Superior temporal gyrus (tissue), 1 donor: ENCODE results near the gene ERCC1.
A peak's percentile ranks its signal among the peaks of the same experiment; 100 is the strongest.
"Not testable (repeated sequence)": the region's sequence is repeated elsewhere in the genome, so short reads cannot be mapped to it uniquely, and the experiment has no call there.

Experiments used
- DNase-seq: peaks from one replicate; pipeline ENCODE4 v3.0.0-alpha.2; 2016; ENCODE audit errors: extremely low spot score

ERCC1 gene

DNA sequence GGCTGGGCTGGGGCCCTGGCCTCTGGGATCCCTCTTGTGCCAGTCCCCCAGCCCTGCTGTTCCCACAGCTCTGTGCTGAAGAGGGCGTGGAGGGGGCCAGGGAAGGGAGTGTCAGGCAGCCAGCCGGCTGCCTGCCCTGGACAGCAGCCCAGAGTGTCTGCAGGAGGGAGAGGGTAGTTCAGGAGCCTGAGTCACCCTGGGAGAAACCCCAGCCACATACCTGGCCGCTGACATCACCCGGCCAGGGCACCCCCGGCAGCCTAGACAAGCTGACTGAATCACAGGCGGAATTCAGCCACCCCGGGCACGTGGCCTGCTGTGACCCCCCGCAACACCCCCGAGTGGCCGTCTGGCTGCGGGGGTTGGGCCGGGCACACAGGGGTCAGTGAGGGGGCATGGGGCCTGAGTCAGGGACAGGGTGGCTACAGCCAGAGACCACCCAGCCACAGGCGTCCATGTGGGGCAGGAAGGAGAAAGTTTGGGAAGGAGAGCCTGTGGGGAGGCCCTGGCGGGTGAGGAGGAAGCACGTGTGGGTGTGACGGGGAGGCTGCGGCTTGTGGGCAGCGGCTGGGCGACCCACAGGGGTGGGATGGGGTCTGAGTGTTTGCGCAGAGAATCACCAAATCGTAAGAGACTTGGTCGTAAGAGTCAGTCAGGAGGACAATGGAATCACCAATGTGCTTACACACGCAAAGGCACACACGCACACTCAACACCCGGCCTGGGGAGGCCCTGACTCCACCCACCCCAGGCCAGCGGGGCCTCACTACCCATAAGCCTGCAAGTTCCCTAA, 32.2 kb upstream of the ERCC1 start:
- no peak for DNase-seq

DNA sequence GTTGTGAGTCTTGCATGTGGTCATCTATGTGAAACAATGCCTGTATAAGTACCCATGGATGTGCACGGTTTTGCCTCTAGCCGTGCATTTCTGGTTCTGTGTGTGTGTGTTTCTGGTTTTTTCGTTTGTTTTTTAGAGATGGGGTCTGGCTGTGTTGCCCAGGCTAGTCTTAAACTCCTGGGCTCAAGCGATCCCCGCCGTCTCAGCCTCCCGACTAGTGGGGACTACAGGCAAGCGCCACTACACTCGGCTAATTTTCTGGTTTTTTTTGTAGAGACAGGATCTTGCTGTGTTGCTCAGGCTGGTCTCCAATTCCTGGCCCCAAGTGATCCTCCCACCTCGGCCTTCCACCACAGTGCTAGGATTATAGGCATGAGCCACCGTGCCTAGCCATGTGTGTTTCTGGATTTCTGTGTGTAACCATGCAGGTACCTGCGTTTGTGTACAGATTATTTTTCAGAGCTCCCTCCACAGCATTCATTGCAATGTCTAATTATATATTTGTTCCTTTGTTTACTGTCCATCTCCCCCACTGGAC, 28.2 kb upstream of the ERCC1 start:
- no peak for DNase-seq

DNA sequence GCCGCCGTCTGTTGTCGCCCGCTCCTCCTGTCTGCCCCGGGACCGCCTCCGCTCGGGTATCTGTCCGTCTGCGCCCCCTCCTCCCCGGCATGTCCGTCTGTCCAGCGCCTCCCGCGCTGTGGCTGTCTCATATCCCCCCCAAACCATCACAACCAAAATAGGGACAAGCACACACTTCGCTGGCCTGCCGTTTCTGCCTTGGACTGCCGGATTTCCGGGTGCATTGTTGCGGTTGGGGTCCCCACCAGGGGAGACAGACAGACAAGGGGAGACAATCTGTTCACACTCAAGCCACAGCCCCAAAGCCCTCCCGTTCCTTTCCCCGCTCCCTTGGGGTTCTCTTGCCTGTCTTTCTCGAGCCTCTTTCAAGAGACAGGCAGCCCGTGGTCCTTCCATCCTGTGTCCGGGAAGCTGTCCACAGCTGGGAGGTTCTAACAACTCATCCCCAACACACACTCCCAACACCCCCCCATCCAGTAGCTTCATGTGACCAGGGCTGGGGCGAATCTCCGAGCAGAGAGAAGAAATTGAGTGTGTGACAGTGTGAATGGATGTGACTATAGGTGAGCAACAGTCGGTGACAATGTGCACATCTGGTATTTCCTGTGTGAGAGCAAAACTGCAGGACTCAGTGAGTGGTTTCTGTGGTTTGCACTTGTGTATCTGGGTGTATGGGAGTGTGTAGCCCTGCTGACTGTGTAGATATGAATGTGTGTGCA, 27.6 kb upstream of the ERCC1 start:
- DNase-seq: peak; percentile 23

DNA sequence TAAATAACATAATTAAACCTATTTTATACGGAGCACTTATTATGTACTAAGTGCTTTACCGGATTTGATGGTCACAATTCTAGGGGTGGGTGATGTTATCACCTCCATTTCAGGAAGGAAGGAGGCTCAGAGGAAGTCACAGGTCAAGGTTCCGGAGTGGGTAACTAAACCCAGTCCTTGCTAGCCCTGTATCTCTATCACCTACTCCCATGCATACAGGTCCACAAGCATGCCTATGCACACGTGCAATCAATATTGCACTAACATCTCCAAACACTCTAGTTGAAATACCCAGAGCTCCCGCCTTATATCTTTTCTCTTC, 26.3 kb upstream of the ERCC1 start:
- peak; percentile 34 for DNase-seq

DNA sequence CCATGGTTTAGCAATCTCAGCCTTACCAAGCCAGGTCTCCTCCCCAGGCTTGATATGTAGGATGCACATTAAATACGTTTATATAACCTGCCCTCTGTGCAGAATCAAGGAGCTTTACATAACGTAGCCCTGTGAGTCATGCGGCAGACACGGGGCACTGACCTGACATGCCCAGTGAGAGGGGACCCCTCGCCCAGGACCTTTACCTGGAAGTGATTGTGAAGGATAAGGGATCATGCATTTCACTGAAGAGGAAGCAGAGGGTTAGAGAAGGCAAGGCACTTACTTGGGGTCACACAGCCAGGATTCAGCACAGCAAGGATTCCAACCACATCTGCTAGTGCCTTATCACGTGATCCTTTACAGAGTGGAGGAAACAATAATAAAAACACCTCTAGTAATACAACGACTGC, 25.2 kb upstream of the ERCC1 start:
- peak; percentile 17 for DNase-seq

DNA sequence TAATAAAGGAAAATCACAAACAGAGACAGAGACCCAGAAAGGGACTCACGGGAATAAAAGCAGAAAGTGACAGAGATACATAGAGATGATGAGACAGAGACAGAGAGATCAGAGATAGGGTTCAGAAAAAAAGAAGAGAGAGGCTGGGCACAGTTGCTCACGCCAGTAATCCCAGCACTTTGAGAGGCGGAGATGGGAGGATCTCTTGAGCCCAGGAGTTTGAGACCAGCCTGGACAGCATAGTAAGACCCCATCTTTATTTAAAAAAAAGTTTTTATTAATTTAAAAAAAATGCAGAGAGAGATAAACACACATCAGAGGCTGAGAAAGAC, 24.7 kb upstream of the ERCC1 start:
- DNase-seq: no peak

DNA sequence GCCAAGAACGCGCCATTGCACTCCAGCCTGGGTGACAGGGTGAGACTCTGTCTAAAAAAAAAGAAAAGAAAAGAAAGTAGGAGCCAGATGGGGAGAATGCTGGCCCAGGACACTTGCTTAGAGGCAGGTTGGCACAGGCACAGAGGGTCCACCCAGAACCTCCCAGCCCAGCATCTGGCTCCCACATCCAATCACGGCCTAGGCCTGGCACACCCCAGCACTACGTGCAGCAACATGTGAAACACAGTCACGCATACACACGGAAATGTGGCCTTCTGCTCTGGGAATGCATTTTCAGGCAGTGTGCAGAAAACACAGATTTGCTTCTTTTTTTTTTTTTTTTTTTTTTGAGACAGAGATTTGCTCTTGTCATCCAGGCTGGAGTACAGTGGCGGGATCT, 23.2 kb upstream of the ERCC1 start:
- DNase-seq: no peak

DNA sequence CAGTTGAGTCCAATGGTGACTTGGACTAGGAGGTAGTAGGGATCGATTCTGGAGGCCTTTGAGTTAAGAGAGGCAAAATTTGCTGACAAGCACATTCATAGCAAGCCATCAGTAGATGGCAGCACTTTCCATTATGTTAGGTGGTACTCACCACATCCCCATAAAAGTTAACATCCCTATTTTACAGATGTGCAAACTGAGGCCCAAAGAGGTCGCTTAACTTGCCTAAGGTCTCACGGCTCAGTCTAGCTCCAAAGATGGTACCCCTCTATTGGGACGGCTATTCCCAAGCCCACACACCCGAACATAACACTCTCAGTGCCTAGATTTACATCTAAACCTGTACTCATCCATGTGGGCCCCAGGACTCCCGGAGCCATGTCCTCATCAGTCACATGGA, 22.6 kb upstream of the ERCC1 start:
- peak; percentile 25 for DNase-seq

DNA sequence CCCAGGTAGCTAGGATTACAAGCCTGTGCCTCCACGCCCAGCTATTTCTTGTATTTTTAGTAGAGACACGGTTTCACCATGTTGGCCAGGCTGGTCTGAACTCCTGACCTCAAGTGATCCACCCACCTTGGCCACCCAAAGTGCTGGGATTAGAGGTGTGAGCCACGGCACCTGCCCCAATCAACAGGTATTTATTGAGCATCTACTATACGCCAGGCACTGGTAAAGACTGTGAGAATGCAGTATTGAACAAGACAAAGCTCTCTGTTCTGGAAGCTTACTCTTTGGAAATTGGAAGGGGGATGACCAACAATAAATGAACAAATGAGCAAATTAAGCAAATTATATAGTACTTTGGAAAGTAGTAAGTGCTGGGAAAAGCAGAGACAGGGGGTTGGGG, 21.4 kb upstream of the ERCC1 start:
- no peak for DNase-seq

DNA sequence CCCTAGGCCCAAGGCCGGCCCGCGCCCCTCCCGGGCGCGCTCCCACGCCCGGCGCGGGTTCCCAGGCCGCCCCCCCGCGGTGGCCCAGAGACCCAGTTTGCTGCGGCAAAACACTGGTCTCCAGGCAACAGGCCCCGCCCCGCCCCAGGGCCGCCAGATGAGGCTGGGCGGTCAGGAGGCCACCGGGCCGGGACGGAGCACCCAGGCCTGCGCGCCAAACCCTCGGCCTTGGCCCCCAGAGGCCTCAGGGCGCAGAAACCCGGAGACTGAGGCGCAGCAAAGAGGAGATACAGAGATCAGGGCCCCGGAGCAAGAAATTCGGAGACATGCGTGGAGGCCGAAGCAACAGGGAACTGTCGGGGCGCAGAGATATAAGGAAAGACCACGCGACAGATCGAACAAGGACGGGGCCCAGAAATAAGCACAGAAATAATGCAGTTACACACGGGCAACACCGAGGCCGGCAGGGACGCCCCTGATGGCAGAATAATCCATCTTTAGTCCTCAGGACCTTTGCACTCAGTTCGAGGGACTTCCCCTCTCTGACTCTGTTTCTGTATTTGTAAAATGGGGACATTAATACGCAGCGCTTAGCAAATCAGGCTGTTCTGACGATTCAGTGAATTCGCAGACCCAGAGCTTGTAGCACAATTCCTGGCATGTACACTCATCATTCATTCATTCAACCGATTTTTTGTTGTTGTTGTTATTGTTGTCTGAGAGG, 20.8 kb upstream of the ERCC1 start:
- peak; percentile 77 for DNase-seq

DNA sequence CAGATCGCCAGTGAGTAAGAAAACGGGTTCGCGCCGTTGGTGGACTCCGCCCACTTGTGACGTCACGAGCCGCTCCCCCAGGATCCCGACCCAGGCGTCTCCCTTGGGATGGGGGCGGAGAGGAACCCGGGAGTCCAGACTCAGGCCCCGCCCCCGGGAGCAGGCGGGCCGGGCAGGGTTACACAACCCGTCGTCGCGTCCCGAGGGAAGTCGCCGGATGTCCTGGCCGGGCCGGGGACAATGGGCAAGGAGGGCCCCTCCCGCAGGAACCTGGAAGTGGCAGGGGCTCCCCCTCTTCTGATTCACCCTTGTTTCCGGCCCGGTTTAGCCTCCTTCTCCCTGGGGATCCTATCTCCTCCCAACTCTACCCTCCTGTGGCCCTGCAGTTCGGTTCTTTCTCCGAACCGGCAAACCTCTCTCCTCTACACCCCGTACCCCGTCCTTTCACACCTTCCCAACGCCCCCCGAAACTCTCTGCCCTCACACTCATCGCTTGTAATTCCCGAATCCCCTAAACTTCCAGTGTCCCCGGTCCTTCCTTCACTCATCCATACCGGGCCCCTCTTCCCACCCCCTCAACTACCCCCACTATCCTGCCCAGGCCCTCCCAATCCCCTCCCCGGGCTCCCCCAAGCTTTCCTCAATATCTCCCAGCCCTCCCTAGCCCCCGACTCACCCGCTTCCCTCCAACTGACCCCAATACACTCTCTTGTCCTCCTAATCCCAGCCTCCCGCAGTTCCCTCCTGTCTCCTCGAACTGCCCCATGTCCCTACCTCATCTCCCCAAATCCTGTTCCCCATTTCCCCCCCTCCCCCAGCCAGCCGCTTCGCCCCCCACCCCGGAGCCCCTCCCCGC, 20.0 kb upstream of the ERCC1 start:
- DNase-seq: peak; percentile 64

DNA sequence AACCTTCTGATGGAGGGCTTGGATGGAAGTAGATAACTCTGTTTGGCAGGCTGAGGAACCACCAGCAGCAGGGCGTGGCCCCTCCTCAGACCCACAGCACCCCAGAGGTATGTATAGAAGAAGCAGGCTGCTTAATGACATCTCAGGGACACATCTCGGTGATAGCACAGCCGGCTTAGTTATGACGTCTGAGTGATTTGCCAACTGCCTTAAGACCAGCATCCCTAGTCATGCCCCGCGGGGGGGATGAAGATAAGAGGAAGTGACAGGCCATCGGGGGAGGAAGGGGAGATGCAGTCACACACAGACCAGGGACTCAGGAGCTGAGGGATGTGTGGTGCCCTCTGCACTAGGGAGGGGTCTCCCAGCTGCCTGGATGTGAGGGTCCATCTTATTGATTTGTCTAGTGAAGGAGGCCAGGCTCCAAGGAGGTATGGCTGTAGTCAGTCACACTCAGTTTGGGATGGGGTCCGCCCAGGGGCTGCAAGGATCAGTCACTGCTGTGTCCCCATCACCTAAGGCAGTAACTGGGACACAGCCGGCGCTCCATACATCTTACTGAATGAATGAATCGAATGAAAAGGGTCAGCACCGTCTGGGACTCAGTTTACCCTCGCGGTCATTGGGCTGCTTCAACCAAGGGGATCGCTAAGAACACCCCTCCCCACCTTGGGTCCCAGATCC, 19.2 kb upstream of the ERCC1 start:
- DNase-seq: no peak

DNA sequence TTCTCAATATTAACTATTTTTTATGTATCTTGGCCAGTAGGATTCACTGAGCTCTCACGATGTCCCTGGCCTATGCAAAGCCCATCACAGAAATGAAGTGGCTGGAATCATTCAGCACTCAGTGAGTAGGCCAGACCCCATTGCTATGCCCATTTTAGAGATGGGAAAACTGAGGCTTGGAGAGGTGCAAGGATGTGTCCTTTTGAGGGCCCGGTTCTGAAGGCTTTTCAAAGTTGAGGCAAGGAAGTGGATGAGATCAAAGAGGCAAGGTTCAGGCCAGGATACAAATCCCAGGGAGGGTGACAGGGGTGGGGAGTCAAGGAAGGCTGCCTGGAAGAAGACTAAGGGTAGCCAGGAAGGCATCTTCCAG, 18.7 kb upstream of the ERCC1 start:
- DNase-seq: no peak

DNA sequence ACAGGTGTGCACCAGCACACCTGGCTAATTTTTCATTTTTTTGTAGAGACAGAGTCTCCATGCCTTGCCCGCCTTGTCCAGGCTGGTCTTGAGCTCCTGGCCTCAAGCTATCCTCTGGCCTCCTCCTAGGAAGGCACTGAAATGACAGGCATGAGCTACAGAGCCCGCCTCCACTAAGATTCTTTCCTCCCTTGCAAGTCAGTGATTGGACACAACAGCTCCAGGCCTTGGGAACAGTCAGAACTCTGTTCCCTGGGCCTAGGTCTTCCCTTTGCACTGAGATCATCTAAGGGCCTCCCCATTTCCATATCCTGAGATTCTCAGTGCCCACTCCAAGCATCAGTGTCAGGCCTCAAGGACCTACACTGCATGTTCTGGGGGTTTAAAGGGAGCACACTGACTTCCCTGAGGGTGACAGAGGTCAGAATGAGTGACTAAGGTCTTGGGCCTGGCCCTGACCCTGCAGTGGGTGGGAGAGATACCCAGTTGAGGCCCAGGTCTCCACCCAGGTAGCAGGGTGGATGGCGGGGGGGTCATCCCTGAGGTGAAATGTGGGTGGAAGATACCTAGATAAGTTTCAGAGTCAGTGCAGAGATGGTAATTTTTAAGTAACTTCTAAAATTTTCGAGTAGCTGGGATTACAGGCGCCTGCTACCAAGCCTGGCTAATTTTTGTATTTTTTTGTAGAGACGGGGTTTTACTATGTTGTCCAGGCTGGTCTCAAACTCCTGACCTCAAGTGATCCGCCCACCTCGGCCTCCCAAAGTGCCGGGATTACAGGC, 17.3 kb upstream of the ERCC1 start:
- DNase-seq: no peak

DNA sequence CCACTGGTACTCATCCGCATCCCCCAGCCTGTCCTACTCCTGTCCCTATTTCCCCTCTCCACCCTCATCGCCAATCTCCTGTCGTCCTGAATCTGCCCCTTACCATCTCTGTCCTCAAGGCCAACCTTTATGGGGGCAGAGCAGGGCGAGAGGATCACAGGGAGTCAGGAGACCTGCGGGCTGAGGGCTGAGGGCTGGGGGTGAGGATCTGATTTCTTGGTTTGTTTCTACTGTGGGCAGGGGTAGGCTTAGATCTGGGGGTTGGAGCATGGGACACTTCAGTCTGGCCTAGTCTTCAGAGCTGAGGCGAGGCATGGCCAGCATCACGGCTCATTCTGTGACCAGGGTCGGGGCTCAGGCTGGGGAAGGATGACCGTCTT, 16.5 kb upstream of the ERCC1 start:
- DNase-seq: no peak

DNA sequence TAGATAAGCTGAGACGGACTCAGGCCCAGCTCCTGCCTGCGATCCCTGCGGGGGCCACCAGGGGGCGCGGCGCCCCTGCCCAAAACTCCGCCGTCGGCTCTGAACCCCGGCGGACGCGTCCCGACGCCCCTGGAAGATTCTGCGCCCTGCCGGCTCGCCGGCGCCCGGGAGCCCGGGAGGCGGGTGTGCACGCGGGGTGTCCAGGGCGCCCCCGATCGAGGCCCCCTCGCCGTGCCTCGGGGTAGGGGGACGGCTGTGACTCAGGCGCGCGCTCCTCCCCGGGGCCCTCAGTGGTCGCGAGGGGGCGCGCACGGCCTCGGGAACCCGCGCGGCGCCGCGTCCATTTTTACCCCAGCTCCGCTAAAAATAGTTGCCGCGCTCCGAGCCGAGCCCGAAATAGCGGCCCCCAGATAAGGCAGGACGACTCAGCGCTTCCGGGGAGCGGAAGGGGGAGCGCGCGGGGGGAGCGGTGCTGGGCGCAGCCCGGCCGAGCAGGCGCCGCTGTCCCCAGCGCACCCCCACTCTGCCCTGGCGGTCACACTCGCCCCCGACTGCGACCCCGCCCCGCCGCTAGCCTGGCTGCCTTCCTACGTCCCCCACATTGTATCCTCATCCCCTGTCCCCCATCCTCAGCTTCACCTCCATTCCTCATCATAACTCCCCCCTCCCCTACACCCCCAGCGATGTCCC, 16.0 kb upstream of the ERCC1 start:
- DNase-seq: peak; percentile 81

DNA sequence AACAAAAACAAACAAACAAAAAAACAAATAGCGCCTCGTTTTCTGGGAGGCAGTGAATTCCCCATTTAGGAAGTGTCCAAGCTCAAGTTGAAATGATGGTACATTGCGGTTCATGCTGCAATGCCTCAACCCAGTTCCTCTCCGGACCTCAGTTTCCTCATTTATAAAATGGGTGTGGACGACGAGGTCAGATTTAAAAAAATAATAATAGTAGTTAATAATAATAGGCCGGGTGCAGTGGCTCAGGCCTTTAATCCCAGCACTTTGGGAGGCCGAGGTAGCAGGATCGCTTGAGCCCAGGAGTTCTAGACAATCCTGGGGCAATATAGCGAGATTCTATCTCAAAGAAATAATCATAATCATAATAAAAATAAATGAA, 15.5 kb upstream of the ERCC1 start:
- no peak for DNase-seq

DNA sequence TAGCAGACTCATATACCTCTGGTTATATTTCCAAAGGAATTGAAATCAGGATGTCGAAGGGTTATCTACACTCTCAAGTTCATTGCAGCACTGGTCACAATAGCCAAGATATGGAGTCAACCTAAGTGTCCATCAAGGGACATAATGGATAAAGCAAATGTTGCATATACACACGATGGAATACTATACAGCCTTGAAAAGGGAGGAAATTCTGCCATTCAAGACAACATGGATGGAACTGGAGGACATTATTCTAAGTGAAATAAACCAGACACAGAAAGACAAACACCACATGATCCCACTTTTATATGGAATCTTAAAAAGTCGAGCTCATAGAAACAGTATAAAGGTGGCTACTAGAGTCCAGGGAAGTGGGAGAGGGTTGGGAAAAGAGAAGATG, 13.6 kb upstream of the ERCC1 start:
- no peak for DNase-seq

DNA sequence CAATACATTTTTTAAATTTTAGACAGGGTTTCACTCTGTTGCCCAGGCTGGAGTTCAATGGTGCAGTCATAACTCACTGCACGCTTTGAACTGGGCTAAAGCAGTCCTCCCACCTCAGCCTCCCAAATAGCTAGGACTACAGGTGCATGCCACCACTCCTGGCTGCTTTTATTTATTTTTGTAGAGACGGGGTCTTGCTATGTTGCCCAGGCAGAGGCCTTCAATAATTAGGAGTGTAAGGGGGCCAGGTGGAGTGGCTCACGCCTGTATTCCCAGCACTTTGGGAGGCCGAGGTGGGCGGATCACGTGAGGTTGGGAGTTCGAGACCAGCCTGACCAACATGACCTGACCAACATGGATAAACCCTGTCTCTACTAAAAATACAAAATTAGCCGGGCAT, 8.8 kb upstream of the ERCC1 start:
- not testable (repeated sequence) for DNase-seq

DNA sequence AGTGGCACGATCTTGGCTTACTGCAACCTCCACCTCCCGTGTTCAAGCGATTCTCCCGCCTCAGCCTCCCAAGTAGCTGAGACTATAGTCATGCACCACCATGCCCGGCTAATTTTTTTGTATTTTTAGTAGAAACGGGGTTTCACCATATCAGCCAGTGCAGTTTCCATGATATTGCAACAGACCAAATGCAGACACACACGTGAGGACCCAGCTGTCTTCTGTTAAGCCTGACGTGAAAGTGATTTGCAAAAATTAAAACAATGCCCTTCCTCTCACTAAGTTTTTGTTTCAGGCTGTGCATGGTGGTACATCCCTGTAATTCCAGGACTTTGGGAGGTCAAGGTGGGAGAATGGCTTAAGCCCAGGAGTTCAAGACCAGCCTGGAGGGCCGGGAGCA, 7.3 kb upstream of the ERCC1 start:
- DNase-seq: not testable (repeated sequence)
